Measurements from ENCODE around the gene EIF5AL1.
"Not testable (repeated sequence)": the region's sequence is repeated elsewhere in the genome, so short reads cannot be mapped to it uniquely, and the experiment has no call there.

DNA sequence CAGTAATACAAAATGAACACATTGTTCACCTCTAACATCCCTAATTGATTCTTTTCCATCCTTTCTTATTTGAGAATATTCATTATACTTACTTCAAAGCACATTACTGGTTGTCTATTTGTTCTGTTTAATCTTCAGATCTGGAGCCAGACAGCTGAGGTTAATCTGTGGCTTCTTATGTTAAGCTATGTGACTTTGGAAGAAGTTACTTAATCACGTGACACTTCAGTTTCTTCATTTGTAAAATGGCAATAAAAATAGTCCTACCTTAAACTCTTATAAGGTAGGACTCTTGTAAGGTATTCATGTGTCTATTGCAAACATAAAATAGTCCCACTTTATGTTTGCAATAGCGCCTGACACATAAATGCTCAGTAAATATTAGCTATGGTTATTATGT lies 34.8 kb downstream of the EIF5AL1 start:
- not testable (repeated sequence) for TF ChIP-seq JUND (IDR thresholded peaks at IDR 0.05); TAF1 (conservative IDR thresholded peaks at IDR 0.05); YY1 (IDR thresholded peaks at IDR 0.05)
- TF ChIP-seq, protein P1, sequence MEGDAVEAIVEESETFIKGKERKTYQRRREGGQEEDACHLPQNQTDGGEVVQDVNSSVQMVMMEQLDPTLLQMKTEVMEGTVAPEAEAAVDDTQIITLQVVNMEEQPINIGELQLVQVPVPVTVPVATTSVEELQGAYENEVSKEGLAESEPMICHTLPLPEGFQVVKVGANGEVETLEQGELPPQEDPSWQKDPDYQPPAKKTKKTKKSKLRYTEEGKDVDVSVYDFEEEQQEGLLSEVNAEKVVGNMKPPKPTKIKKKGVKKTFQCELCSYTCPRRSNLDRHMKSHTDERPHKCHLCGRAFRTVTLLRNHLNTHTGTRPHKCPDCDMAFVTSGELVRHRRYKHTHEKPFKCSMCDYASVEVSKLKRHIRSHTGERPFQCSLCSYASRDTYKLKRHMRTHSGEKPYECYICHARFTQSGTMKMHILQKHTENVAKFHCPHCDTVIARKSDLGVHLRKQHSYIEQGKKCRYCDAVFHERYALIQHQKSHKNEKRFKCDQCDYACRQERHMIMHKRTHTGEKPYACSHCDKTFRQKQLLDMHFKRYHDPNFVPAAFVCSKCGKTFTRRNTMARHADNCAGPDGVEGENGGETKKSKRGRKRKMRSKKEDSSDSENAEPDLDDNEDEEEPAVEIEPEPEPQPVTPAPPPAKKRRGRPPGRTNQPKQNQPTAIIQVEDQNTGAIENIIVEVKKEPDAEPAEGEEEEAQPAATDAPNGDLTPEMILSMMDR (IDR thresholded peaks at IDR 0.05; ENCODE audit: low read depth, low read length, missing input control) = not testable (repeated sequence)
- TF ChIP-seq, protein P2, sequence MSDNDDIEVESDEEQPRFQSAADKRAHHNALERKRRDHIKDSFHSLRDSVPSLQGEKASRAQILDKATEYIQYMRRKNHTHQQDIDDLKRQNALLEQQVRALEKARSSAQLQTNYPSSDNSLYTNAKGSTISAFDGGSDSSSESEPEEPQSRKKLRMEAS (IDR thresholded peaks at IDR 0.05) = not testable (repeated sequence)
- TF ChIP-seq, protein P3, sequence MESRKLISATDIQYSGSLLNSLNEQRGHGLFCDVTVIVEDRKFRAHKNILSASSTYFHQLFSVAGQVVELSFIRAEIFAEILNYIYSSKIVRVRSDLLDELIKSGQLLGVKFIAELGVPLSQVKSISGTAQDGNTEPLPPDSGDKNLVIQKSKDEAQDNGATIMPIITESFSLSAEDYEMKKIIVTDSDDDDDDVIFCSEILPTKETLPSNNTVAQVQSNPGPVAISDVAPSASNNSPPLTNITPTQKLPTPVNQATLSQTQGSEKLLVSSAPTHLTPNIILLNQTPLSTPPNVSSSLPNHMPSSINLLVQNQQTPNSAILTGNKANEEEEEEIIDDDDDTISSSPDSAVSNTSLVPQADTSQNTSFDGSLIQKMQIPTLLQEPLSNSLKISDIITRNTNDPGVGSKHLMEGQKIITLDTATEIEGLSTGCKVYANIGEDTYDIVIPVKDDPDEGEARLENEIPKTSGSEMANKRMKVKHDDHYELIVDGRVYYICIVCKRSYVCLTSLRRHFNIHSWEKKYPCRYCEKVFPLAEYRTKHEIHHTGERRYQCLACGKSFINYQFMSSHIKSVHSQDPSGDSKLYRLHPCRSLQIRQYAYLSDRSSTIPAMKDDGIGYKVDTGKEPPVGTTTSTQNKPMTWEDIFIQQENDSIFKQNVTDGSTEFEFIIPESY (IDR thresholded peaks at IDR 0.05) = not testable (repeated sequence)
- TF ChIP-seq, protein P4, sequence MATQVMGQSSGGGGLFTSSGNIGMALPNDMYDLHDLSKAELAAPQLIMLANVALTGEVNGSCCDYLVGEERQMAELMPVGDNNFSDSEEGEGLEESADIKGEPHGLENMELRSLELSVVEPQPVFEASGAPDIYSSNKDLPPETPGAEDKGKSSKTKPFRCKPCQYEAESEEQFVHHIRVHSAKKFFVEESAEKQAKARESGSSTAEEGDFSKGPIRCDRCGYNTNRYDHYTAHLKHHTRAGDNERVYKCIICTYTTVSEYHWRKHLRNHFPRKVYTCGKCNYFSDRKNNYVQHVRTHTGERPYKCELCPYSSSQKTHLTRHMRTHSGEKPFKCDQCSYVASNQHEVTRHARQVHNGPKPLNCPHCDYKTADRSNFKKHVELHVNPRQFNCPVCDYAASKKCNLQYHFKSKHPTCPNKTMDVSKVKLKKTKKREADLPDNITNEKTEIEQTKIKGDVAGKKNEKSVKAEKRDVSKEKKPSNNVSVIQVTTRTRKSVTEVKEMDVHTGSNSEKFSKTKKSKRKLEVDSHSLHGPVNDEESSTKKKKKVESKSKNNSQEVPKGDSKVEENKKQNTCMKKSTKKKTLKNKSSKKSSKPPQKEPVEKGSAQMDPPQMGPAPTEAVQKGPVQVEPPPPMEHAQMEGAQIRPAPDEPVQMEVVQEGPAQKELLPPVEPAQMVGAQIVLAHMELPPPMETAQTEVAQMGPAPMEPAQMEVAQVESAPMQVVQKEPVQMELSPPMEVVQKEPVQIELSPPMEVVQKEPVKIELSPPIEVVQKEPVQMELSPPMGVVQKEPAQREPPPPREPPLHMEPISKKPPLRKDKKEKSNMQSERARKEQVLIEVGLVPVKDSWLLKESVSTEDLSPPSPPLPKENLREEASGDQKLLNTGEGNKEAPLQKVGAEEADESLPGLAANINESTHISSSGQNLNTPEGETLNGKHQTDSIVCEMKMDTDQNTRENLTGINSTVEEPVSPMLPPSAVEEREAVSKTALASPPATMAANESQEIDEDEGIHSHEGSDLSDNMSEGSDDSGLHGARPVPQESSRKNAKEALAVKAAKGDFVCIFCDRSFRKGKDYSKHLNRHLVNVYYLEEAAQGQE (IDR thresholded peaks at IDR 0.05) = not testable (repeated sequence)

Measured in liver (tissue), 3 donors.